ENCODE results near the gene DNM3.

DNM3 gene

DNA sequence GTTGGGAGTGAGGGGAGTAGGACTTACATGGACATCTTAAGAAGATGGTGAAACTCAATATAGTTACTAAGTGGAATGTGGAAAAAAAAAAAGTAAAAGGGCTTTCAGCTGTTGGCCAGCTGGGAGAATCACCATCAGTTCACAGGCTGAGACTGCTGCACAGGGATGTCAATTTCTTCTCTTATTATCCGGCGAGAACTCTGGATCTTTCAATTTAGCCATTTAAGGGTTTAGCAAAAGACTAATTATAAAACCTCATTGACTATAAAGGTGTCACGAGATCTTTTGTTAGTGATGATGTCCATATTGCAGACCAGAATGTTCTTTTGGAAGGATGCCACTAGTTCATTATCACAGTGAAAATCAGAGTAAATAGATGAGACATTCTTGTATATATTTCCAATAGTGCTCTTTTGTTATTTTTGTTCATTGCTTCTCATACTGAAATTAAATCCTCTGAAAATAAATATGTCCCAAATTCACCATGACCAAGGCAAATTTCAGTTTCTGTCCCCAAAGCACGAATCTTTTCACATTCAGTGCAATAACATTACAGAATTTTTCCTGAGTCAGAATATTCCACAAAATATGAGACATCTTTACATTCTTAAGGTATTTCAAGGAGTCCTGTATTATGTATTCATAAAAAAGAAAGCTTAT lies 266.1 kb downstream of the DNM3 start:
- DNase-seq (ENCODE audit: low read depth in 2 of 2) = no peak

GRCh38 chr1:172108161-172108893 lies 267.0 kb downstream of the DNM3 start:
- no peak for DNase-seq (ENCODE audit: low read depth in 2 of 2)

- no peak for DNase-seq (ENCODE audit: low read depth in 2 of 2)
Measured at GRCh38 chr1:172109359-172109758, 268.1 kb downstream of the DNM3 start.

- DNase-seq (ENCODE audit: low read depth in 2 of 2) = no peak
Measured at GRCh38 chr1:172112576-172112975, 271.3 kb downstream of the DNM3 start.

- DNase-seq (ENCODE audit: low read depth in 2 of 2) = no peak
Measured at GRCh38 chr1:172117800-172118199, 276.5 kb downstream of the DNM3 start.

- no peak for DNase-seq (ENCODE audit: low read depth in 2 of 2)
Measured at GRCh38 chr1:172118618-172119017, 277.3 kb downstream of the DNM3 start.

DNA sequence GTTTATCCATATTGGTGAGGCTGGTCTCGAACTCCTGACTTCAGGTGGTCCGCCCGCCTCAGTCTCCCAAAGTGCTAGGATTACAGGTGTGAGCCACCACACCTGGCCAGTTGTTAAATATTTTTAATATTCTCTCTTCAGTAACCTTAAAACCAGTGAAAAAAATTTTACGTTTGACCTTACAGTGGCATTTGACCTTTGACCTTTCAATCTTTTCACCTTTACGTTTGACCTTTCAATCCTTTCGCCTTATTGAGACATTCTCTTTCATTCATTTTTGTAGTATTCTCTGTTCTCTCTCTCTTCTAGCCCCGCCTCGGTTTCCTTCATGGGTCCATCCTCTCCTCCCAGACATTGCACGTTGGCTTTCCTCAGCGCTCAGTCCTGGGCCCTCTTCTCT lies 277.9 kb downstream of the DNM3 start:
- no peak for DNase-seq (ENCODE audit: low read depth in 2 of 2)

GRCh38 chr1:172120381-172120780 lies 279.1 kb downstream of the DNM3 start:
- DNase-seq (ENCODE audit: low read depth in 2 of 2) = no peak

- DNase-seq (ENCODE audit: low read depth in 2 of 2) = no peak
Measured at GRCh38 chr1:172121081-172121717, 279.9 kb downstream of the DNM3 start.

DNA sequence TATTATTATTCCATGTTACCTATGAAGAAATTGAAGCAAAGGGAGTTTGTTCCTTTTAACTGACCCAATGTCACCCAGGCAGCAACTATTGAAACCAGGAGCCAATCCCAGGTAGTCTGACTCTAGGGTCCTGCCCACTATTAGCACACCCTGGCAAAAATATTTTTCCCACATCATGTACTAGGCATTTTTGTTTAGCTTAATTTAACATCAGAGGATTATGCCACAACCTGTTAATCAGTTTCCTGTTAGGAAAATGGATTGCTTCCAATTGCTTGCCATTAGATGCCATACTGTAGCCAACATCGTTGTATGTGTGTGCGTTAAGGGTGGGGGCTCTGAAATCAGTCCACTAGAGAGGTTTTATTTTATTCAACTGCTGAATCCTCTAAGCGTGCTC lies 281.1 kb downstream of the DNM3 start:
- DNase-seq (ENCODE audit: low read depth in 2 of 2) = no peak

DNA sequence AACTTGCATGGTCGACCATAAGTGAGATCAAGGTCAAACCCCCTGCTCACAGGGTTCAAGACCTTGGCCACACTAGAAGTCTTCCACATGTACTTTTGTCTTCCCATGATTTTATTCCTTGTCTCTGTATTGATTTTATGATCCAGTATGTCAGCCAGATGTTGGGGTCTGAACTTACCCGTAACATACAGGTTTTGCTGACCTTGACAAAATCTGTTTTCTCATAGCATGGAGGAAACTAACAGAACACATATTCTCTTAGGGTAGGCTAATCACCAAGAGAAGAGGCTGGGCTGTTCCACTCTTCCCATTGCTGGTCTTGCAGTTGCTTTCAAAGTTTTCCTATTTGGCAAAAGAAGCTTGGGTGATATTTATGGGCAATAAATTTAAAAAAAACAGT lies 284.0 kb downstream of the DNM3 start:
- no peak for DNase-seq (ENCODE audit: low read depth in 2 of 2)

GRCh38 chr1:172125812-172126430 lies 284.6 kb downstream of the DNM3 start:
- no peak for DNase-seq (ENCODE audit: low read depth in 2 of 2)

- no peak for DNase-seq (ENCODE audit: low read depth in 2 of 2)
Measured at GRCh38 chr1:172132836-172133235, 291.5 kb downstream of the DNM3 start.

DNA sequence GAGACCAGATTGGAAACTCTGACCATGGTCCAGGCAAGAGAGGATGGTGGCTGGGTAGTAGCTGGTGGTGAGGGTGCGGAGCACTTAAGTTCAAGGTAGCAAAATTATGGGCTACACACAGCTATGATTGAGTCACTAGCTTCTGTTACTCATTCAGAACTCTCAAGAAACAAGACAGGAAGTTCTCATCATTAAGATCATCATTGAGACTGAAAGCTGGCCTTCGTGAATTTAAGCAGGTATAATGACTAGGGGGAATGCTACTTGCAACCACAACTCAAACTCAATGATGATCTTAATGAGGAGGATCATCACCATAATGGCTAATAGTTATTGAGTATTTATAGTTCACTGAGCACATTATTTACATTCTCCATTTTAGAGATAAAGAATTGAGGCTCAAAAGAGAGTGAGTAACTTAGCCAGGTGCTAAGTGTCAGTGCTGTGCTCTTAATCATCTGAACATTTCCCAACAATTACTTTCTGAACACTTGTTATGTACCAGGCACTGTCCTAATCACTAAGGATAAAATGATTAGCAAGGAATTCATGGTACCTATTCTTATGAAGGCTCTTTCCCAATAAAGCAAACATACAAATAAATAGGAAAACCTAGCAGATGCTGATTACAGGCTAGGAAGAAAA lies 292.9 kb downstream of the DNM3 start:
- DNase-seq (ENCODE audit: low read depth in 2 of 2) = no peak

DNA sequence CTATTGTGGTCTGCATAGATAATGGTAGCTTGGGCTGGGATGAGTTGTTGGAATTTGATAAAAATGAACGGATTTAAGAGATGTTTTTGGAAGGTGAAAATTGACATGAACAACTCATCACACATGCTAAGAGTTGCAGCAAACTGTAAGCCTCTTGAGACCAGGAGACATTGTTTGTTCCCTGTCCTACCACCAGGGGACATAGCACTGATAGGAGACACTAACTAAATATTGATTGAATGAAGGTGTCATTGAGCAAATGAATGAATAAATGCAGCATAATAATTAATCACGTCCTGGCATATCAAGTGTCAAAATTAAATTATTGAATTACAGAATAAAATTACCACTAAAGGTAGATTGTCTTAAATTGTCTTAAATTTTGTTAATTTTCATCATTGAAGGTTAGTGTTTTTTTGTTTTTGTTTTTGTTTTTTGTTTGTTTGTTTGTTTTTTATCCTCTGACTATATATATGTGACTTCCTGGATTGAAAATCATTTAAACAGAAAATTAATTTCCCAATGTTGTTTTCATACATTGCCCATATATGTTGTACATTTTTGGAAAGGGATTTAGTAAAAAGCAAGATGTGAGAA lies 293.9 kb downstream of the DNM3 start:
- DNase-seq (ENCODE audit: low read depth in 2 of 2) = no peak

DNA sequence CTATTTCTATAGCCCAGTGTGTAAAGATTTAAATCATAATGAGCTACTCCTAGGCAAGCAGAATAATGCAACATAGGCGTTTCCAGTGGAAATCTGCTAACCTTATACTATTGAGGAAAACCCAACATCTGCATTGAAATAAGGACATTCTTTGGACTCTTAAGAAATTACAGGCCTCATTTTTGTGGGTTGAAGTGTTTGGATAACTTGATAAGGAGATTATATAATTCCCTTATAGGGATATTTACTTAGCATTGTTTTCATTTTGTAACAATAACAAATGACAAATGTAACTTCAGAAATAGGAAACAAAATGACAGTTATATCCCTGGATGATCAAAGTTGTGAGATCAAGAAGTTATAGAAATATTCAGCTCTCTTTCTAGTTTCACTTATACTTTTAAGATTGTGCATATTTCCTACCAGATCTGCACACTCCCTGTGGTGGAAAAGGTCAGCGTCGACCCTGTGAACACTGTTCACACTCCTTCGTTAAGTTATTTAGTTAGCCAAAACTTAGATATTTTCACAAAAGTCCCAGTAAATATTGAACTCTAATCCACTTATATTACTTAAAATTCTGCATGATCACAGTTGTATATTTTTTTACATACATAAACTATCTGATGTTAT lies 294.8 kb downstream of the DNM3 start:
- DNase-seq (ENCODE audit: low read depth in 2 of 2) = no peak

DNA sequence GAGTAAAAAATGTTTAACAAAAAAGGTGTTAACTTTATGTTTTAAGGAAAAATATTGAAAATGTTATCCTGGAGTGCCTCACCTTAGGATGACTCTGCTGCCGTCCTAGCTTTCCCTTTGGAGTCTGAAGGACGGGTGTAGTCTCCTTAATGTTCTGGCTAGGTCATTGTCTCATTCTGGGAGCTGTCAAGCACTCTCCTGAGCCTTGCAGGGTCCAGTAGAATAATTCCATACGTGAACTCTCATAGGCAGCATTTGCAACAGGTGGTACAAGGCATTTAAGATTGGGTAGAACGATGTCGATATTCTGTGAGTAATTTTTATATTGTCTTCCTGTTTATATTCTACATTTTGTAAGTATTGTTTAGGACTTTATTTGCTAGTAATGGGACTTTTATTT lies 295.6 kb downstream of the DNM3 start:
- DNase-seq (ENCODE audit: low read depth in 2 of 2) = no peak

DNA sequence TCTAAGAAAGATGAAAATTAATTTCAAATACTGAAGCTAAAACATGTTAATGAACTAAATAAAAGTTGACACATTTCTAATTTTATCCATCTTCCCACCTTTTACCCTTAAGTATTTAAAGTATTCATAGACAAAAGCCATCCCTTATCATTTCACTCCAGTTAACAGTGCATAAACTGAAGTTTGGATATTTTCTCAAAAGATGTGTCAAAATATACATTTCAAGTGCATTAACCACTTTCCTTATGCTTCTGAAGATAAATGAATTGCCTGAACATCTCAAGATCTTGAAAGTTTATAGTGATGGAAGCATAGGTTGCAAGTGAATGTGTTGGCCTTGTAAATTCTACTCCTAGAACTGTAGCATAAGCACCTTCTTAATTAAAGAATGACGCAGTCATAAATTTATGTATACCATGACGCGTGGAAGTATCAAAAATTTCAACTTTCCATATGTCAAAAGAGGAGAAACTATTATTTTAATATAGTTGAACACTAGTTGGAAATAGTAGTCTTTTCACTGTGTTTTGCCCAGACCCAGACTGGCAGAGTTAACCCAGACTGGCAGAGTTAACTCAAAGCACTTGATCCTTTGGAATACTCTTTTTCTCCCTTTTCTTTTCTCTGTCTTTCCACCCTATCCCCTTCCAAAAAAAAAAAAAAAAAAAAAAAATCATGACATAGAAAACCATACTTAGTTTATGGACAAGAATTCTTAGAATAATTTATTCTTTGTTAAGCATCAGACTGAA lies 296.6 kb downstream of the DNM3 start:
- DNase-seq (ENCODE audit: low read depth in 2 of 2) = no peak

- no peak for DNase-seq (ENCODE audit: low read depth in 2 of 2)
Measured at GRCh38 chr1:172138634-172139033, 297.3 kb downstream of the DNM3 start.

- DNase-seq (ENCODE audit: low read depth in 2 of 2) = no peak
Measured at GRCh38 chr1:172139196-172139595, 297.9 kb downstream of the DNM3 start.

DNA sequence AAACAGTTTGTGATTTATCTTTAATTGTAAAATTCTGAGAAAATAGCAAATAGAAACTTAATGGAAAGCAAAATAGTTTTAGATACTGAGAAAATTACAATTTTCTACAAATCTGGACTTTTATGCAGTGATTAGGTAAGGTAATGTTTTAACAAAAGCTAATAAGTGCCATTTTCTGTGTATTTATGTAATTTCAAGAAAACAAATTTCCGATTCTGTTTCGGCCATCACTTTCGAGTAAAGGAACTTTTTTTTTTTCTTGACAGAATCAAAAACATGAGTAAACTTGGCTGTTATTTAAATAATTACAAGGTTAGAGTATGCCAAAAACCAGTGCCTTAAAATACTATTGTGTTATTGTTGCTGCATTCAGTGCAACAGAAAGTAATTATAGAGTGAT lies 298.8 kb downstream of the DNM3 start:
- DNase-seq (ENCODE audit: low read depth in 2 of 2) = no peak
